Upper lobe of left lung (tissue), 4 donors: ENCODE data around the gene ATP2B2.

Experiments
- EP300 ChIP-seq, 4 donors: sonication (generic); formaldehyde crosslinking; IDR thresholded peaks; one replicate each; pipeline ENCODE4 v1.5.1; 2017; ENCODE audit warnings: antibody characterized with exemption in 4 of 4, control low read depth in 2 of 4
- POLR2A ChIP-seq, 4 donors: fragments of 450-650 bp; IDR thresholded peaks; one replicate each; pipeline ENCODE4 v1.5.1; 2016 to 2017; ENCODE audit warnings: antibody characterized with exemption in 4 of 4, mild to moderate bottlenecking in 2 of 4
- POLR2AphosphoS5 ChIP-seq, 2 donors: sonication (generic); formaldehyde crosslinking; IDR thresholded peaks; one replicate each; pipeline ENCODE4 v1.5.1; 2017; ENCODE audit warnings: antibody characterized with exemption in 2 of 2
- TF ChIP-seq, protein P1 (sequence below), 6 experiments: fragments of 450-650 bp in 4 of 6; fragments of 200-600 bp in 2 of 6; sonication (generic) in 2 of 6; IDR thresholded peaks; one replicate each; pipeline ENCODE4 v1.5.1; 2016 to 2019; ENCODE audit warnings: antibody characterized with exemption in 6 of 6

DNA sequence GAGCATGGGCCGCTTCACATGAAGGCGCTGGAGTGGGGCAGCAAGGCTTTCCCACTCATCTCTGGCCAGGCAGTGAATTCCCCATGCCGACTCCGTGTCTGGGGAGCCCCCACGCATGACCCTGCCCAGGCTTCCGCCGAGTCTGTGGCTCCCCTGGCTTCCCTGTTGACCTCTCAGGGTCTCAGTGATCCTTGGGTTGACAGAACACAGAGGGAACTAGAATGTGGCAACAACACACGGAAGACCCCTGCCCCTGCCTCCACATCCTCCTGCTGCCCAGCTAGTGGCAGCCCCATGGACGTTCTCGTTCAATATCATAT, 61.3 kb downstream of the ATP2B2 start:
- TF ChIP-seq, protein P1, sequence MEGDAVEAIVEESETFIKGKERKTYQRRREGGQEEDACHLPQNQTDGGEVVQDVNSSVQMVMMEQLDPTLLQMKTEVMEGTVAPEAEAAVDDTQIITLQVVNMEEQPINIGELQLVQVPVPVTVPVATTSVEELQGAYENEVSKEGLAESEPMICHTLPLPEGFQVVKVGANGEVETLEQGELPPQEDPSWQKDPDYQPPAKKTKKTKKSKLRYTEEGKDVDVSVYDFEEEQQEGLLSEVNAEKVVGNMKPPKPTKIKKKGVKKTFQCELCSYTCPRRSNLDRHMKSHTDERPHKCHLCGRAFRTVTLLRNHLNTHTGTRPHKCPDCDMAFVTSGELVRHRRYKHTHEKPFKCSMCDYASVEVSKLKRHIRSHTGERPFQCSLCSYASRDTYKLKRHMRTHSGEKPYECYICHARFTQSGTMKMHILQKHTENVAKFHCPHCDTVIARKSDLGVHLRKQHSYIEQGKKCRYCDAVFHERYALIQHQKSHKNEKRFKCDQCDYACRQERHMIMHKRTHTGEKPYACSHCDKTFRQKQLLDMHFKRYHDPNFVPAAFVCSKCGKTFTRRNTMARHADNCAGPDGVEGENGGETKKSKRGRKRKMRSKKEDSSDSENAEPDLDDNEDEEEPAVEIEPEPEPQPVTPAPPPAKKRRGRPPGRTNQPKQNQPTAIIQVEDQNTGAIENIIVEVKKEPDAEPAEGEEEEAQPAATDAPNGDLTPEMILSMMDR (IDR thresholded peaks at IDR 0.05), result no peak
- no peak for TF ChIP-seq EP300 (IDR thresholded peaks at IDR 0.05)
- TF ChIP-seq POLR2A (IDR thresholded peaks at IDR 0.05), result no peak
- TF ChIP-seq POLR2AphosphoS5 (IDR thresholded peaks at IDR 0.05), result no peak
